AG20443 (cell line): ENCODE results near the gene CEPT1.
"Not testable (repeated sequence)": the region's sequence is repeated elsewhere in the genome, so short reads cannot be mapped to it uniquely, and the experiment has no call there.

Experiments used
- DNase-seq: peaks from one replicate; pipeline ENCODE4 v3.0.0; 2012; ENCODE audit warnings: low spot score, mixed read lengths

Gene CEPT1

DNA sequence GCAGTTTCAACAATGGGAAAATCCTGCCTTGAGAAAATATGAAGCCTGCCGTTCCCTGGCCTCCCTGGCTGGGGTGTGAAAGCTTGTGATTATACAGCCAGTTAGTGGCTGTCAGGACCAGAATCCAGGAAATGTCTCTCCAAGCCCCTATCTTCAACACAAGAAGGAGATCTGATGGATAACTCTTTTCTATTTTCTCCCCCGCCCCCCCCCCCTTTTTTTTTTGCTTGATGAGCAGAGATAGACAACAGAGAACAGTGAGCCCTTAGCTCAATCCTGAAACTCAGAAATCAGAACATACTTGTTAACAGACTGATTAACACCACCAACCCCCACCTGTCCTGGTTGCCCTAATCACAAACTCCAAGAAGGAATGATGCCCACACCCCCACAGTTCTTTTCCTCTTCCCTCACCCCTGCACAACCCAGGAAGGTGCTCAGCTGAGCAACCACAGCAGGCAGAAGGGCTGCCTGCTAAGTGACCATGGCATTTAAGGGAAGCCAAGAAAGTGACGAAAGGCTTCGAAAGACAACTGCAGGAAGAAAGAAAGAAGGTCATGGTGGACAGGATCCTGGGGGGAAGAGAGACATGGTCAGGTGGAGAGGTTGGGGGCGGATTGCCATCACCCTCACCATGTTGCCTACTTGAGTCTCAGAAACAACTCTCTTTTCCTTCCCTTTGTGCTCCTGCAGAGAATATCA, 72.8 kb downstream of the CEPT1 start:
- DNase-seq = no peak

GRCh38 chr1:111213412-111213811, 73.4 kb downstream of the CEPT1 start:
- no peak for DNase-seq

DNA sequence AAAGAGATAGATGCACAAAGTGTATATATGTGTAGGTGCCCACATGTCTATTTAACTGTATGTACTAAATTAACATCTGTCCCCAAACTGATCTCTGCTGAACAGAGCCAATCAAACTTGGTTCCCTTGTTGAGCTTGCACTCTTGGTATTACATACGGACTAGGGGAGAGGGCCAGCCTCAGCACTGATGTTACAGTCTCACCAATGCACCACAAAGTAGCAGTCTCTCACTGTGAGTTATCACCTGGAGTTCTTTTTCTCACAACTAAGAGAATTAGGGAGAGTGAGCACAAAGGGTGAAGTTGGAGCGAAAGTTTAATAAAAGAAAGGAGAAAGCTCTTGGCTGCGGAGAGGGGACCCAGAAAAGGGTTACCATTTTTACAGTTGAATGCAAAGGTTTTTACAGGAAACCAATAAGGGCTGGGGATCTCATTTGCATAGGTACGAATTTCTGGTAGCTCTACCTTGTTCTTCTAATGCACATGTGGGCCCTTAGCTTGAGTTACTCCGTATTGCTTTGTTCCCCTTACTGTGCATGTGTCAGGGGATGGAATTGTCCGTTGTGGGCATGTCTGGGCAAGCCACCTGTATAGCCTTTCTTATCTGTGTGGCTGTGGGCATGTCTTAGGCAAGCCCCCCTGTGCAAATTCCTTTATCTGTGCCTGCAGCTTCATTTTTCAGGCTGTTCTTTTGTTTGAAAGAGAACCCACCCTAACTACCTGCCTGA, 74.2 kb downstream of the CEPT1 start:
- DNase-seq = no peak

DNA sequence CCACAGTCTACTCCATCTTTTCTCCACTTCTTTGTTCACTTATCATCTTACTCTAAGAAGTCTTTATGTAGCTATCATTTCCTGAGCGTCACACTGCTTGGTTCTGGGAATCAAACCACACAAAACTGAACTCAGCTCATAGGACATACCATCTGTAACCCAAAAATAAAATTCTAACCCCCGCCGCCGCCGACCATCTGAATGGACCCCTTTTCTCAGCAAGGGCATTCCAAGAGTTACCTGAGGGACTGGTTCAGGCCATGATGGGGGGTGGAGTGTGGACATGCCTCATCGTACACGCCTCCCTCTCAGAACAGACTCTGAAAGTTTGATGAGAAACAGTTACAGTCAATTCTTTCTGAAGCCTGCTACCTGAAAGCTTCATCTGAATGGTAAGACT, 74.9 kb downstream of the CEPT1 start:
- DNase-seq = no peak

- not testable (repeated sequence) for DNase-seq
Observed at GRCh38 chr1:111215285-111215684, 75.3 kb downstream of the CEPT1 start.

- DNase-seq = no peak
Observed at GRCh38 chr1:111216751-111217150, 76.7 kb downstream of the CEPT1 start.

- DNase-seq = no peak
Observed at GRCh38 chr1:111217183-111217910, 77.3 kb downstream of the CEPT1 start.

DNA sequence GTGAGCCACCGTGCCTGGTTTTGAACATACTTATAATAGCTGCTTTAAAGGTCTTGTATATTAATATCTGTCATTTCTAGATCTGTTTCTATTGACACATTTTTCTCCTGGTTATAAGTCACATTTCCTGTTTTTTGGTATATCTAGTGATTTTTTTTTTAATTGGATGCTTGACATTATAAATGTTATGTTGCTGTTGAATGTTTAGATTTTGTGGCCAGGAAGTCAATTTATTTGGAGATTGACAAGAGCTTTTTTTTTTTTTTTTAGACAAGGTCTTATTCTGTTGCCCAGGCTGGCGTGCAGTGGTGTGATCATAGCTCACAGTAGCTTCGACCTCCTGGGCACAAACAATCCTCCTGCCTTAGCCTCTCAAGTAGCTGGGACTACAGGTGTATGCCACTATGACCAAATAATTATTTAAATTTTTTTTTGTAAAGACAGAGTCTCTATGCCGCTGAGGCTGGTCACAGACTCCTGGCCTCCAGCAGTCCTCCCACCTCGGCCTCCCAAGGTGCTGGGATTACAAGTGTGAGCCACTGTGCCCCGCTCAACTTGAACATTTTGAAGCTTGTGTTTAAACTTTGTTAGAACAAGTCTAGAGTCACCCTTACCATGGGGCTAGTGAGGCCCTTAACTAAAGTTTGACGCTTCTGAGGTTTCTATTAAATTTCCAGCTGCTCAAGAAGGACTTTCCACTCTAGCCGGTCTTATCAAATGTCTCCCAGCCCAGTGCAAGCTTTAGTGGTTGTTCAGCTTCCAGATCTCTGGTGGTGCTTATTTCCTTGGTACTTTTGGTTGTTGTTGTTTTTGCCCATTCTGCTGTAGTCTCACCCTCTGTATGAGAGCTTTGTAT, 78.9 kb downstream of the CEPT1 start:
- no peak for DNase-seq

DNA sequence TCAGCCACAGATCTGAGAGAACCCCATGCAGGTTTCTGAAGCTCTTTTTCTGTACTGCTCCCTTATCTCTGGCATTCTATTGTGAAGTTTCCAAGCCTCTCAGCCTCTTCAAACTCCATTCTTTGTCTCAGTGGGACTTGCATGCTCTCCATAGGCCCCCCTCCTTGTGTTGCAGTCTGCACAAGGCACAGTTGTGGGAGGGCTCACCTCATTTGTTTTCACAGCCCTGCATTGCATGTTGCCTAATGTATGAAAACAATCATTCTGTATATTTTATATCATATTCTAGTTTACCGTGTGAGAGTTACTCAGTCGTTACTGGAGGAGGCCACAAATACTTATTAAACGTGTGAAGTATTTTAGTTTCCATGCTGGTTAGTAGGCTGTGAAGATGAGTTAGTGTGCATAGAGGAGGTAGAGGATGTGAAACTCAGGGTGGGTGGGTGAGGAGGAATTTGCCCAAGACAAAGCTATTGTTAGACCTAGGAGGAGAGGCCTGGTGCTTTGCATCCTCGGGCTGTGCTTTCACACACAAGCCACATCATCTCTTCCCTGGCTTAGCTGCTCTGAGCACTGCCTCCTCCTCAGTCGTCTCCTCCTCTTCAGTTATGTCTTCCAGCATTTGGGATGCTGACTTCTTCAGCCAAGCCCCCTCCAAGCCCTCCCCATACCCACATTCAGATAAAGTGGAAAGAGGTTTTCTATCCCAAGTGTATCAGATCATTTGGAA, 79.7 kb downstream of the CEPT1 start:
- DNase-seq = no peak

GRCh38 chr1:111220302-111220890, 80.4 kb downstream of the CEPT1 start:
- DNase-seq = no peak

- no peak for DNase-seq
Observed at GRCh38 chr1:111221276-111221632, 81.2 kb downstream of the CEPT1 start.

DNA sequence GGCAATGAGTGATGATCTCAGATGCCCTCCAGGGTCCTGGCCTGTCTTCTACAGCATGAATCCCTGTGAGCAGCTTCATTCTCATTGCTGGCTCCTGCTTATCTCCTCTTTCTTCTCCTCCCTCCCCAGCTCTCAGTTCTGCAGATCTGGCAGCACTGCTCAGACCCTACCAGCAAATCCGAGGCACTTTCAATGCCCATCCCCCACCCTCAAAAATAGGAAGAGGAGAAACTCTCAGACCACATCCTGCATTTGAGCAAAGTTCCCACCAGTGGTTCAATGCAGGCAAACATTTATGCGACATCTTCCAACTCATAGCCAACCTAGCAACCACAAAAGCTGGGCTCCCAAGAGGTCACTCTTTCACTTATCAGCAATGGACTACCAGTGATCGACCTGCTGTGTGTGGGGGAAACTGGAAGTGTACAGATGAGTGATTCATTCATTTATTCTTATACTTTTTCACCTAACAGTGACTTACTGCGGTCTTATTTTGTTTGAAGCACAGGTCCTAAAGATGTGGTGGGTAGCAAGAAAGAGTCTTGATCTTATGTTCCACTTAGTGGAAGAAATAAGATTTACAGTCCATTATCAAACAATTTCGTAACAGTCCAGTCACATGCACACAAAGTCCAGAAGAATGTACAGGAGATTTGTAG, 81.7 kb downstream of the CEPT1 start:
- DNase-seq = no peak

- peak; percentile 80 for DNase-seq
Observed at GRCh38 chr1:111222308-111223125, 82.5 kb downstream of the CEPT1 start.

DNA sequence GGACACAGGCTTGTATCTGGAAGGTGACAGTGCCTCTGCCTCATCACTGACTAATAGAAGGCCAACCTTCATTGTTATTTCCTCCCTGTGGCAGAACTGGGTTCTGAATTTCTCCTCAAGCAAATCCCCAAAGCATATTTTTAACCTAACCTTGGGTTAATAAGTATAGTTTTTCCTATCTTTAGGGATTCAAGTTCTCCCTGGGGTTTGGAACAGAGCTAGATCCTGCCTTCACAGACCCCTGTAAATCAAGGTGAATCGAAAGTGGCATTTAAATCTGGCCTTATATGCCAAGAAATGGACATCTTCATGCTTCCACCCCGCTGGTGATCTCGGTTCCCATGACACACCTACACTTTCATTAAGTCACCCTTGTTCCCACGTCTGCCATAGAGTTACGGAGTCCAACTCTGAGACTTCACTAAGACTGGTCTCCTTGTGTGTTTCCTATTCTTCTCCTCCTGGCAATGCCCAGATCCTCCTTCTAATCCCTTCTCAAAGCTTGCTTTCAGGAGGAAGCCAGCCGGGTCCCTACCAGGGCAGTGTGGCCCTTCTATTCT, 83.2 kb downstream of the CEPT1 start:
- DNase-seq = no peak

- DNase-seq = no peak
Observed at GRCh38 chr1:111225091-111225490, 85.1 kb downstream of the CEPT1 start.

DNA sequence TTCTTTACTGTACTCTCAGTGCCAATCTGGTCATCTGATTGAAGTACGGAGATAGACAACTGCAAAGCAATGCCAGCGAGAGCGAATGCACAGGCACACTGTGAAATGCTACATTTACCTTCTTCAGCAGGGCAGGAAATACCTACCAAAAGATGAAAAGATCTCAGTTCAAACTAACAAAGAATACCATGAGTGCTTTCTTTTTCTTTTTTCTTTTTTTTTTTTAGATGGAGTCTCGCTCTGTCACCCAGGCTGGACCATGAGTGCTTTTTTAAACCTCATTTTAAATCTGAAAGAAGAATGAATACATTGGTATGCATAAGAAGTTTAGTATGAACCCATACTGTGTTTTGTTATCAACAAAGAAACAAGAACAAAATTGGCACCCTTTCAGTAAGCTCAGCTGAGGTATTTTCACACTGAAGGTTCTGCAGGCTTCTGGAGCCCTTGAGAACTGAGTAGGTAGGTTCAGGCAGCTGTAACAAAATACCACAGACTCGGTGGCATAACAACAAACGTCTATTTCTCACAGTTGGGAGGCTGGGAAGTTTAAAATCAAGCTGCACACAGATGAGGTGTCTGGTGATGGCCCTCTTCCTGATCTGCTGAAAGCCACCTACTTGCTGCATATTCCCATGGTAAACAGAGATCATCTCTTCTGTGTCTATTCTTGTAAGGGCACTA, 85.8 kb downstream of the CEPT1 start:
- DNase-seq = no peak

GRCh38 chr1:111227434-111227833, 87.4 kb downstream of the CEPT1 start, which contains the start of gene CHI3L2:
Gene CHI3L2 (plus strand): TSS chr1:111227713. CDS start chr1:111227730, 17 bp downstream.
- peak; percentile 24 for DNase-seq
